Measurements from ENCODE around the gene CARD9. TPM values are rescaled to one million over a fixed set of nuclear protein-coding genes. Genes with fewer than 3 reads are reported as not detected.

Gene CARD9
- total RNA-seq, 2 donors from 2014 or later, result 1.3 to 1.7 TPM

DNA sequence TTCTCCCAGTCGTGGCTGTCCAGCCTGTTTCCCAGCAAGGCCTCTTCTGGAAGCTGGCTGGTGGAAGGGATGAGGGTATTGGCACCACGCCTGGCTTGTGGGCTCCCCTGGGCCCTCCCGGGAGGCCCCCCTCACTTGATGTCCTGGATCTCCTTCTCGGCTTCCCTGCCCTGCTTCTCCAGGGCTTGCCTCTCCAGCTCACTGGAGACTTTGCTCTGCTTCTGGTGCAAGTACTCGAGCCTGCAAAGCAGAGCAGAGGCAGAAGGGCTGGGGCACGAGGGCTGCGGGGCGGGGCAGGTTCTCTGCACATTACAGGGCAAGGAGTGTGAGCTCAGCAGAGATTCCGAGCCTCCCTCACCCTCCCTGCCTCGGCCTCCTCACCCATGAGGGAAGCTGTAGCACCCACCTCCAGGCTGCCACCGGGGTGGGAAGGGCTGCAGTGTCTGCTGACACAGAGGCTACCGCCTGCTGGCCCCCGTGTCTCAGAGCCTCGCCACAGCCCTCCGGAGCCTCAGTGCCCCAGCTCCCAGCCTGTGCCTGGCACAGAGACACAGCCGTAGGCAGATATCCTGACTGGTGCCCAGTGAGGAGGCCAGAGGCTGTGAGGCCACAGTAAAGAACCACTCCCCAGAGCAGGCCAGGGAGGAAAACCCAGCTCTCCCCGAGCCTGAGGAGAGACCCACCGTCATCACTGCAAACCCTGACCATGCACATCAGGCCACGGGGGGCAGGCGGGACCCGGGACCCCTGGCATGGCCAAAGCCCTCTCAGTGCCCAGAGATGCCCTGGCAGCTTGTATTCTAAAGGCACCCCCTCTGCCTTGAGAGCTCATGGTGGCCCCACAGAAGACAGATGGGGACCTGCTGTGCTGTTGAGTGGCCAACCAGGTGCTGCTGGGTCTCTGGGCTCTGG lies 19.3 kb upstream of the CARD9 start:
- H3K27ac Mint-ChIP-seq, result no peak overlapping the region
- ATAC-seq (no peak), DNase-seq (ENCODE audit: low spot score in 2 of 2) (no peak)
- H3K36me3 Mint-ChIP-seq, result peaks cover 21 to 23% of the 10 kb centered on the region in 2 donors
- H3K9me3 Mint-ChIP-seq, result no peaks in the 10 kb centered on the region

DNA sequence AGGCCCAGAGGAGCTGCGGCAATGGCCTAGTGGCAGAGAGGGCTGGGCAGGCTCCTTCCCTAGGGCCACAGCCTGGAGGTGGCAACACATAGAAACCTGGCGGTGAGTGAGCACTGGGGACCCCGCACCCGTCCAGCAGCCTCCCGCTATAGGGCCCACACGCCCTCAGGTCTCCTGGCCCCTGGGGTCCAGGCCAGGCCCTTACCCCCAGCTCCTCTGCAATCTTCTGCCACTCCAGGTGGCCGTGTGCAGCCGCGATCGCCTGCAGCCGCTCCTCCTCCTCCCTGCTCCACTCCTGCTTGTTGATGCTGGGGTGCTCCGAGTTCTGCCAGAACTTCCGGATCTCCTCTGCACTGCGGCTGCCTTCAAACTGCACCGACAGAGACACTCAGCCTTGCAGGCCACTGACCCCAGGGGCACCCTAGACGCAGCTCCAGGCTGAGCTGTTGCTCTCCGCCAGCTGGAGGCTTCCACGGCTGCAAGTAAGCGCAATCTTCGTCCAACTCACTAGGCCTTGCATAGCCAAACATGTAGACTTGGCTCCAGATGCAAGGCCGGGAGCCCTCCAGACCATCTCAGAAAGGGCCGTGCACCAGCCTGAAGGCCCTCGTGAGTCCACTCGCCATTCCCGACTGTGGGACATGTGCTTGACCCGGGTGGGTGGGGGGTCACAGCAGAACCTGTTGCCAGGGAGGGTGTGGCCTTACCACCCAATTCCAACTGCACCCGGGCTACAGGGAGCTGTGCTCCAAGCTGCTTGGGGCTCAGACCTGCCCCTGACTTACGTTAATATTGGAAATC lies 18.5 kb upstream of the CARD9 start:
- no peak for ATAC-seq
- H3K9me3 Mint-ChIP-seq, result no peaks in the 10 kb centered on the region
- DNase-seq (ENCODE audit: low spot score in 2 of 2), result no peak
- peaks cover 18 to 27% of the 10 kb centered on the region in 2 donors for H3K36me3 Mint-ChIP-seq
- no peak overlapping the region for H3K27ac Mint-ChIP-seq

GRCh38 chr9:136389396-136389795 lies 15.9 kb upstream of the CARD9 start:
- peaks cover 18 to 37% of the 10 kb centered on the region in 2 donors for H3K36me3 Mint-ChIP-seq
- H3K27ac Mint-ChIP-seq, result no peak overlapping the region
- H3K9me3 Mint-ChIP-seq, result no peaks in the 10 kb centered on the region
- DNase-seq (ENCODE audit: low spot score in 2 of 2) (no peak), ATAC-seq (no peak)

GRCh38 chr9:136387217-136387616 lies 13.7 kb upstream of the CARD9 start:
- Mint-ChIP-seq H3K36me3 (peaks cover 19 to 41% of the 10 kb centered on the region in 2 donors), H3K27ac (no peak overlapping the region), H3K9me3 (no peaks in the 10 kb centered on the region)
- DNase-seq (ENCODE audit: low spot score in 2 of 2) (no peak), ATAC-seq (no peak)

- no peak for ATAC-seq
- Mint-ChIP-seq H3K27ac (no peak overlapping the region), H3K9me3 (no peaks in the 10 kb centered on the region), H3K36me3 (peaks cover 15 to 33% of the 10 kb centered on the region in 2 donors)
- DNase-seq (ENCODE audit: low spot score in 2 of 2), result no peak
Measured at GRCh38 chr9:136386018-136386417, 12.5 kb upstream of the CARD9 start.

- ATAC-seq (peak; percentile 90 to 96), DNase-seq (ENCODE audit: low spot score in 2 of 2) (peak in 1 of 2 donors; percentile 57)
- peak overlapping the region; percentile 56 to 75 for H3K27ac Mint-ChIP-seq
- H3K9me3 Mint-ChIP-seq, result no peaks in the 10 kb centered on the region
- H3K36me3 Mint-ChIP-seq, result peaks cover 14 to 32% of the 10 kb centered on the region in 2 donors
Measured at GRCh38 chr9:136385015-136385414, 11.5 kb upstream of the CARD9 start.

- no peak for DNase-seq (ENCODE audit: low spot score in 2 of 2)
- peaks cover 8 to 27% of the 10 kb centered on the region in 2 donors for H3K36me3 Mint-ChIP-seq
- no peaks in the 10 kb centered on the region for H3K9me3 Mint-ChIP-seq
- ATAC-seq, result no peak
- no peak overlapping the region for H3K27ac Mint-ChIP-seq
Measured at GRCh38 chr9:136383436-136383835, 10.0 kb upstream of the CARD9 start.

DNA sequence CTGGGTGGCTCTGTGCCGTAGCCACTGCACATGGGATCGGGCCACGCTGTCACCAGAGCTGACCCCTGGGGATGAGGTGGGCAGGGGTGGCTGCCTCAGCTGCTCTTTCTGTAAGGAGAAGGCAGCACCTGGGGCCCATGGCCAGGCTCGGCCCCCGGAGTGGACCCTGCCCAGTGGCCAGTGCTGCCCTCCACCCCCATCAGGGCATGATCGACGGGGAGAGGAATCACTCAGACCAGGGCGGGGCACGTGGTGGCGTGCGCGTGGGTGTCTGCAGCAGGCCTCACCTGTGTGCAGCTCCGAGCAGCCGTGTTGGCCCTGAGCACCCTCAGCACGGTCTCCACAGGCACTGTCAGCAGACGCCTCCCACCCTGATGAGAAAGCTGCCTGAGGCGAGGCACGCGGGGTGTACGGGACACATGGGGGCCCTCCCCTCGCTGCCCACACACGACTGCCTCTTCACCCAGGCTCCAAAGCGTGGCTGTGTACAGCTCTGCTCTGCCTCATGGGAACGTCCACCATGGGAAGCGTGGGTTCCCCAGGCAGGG lies 8.6 kb upstream of the CARD9 start:
- Mint-ChIP-seq H3K9me3 (no peaks in the 10 kb centered on the region), H3K36me3 (peaks cover 8 to 22% of the 10 kb centered on the region in 2 donors), H3K27ac (no peak overlapping the region)
- DNase-seq (ENCODE audit: low spot score in 2 of 2) (no peak), ATAC-seq (no peak)

DNA sequence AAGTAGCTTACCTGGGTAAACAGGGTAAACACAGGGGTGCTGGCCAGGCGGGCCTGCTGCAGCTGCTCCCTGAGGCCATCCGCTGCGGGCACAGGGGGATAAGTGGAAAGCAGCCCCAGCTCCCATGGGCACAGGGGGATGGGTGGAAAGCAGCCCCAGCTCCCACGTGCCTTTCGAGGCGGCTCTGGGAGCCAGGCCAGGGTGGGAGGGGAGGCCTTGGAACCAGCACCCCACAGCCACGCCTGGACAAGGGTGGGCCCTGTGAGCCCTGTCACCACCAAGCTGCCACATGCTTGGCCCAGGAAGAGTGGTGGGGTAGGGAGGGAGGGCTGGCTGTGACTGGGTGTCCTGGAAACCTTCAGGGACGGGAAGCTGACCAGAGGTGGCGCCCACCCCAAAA lies 7.8 kb upstream of the CARD9 start:
- Mint-ChIP-seq H3K36me3 (peaks cover 8 to 21% of the 10 kb centered on the region in 2 donors), H3K9me3 (no peaks in the 10 kb centered on the region), H3K27ac (no peak overlapping the region)
- DNase-seq (ENCODE audit: low spot score in 2 of 2) (no peak), ATAC-seq (no peak)

- no peak for DNase-seq (ENCODE audit: low spot score in 2 of 2)
- Mint-ChIP-seq H3K36me3 (peaks cover 8 to 13% of the 10 kb centered on the region in 2 donors), H3K9me3 (no peaks in the 10 kb centered on the region), H3K27ac (no peak overlapping the region)
- ATAC-seq, result no peak
Measured at GRCh38 chr9:136380381-136380780, 6.9 kb upstream of the CARD9 start.

- no peak for DNase-seq (ENCODE audit: low spot score in 2 of 2)
- H3K36me3 Mint-ChIP-seq, result peaks cover 6 to 12% of the 10 kb centered on the region in 2 donors
- H3K9me3 Mint-ChIP-seq, result no peaks in the 10 kb centered on the region
- ATAC-seq, result no peak
- H3K27ac Mint-ChIP-seq, result no peak overlapping the region
Measured at GRCh38 chr9:136379891-136380290, 6.4 kb upstream of the CARD9 start.

GRCh38 chr9:136379401-136379800 lies 5.9 kb upstream of the CARD9 start:
- DNase-seq (ENCODE audit: low spot score in 2 of 2) (no peak), ATAC-seq (no peak)
- Mint-ChIP-seq H3K9me3 (no peaks in the 10 kb centered on the region), H3K36me3 (peaks cover 1 to 7% of the 10 kb centered on the region in 2 donors), H3K27ac (no peak overlapping the region)

DNA sequence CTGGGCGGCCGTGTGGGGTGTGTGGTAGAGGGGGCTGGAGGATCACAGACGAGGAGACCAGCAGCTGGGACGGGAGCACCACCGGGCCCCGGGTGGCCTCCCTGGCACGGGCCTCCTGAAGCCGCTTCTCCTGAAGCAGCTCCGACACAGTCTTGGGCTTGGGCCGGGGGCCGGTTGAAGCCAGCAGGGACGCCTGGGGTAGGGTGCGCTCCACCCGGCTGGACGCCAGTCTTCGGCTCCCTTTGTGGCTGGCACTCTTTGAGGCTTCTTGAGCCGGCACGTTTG lies 5.5 kb upstream of the CARD9 start:
- ATAC-seq (no peak), DNase-seq (ENCODE audit: low spot score in 2 of 2) (no peak)
- Mint-ChIP-seq H3K27ac (peak overlapping the region in 1 of 2 donors; percentile 65), H3K36me3 (peaks cover 0 to 2% of the 10 kb centered on the region in 2 donors), H3K9me3 (no peaks in the 10 kb centered on the region)

- no peaks in the 10 kb centered on the region for H3K36me3 Mint-ChIP-seq
- DNase-seq (ENCODE audit: low spot score in 2 of 2), result no peak
- peak overlapping the region in 1 of 2 donors; percentile 65 for H3K27ac Mint-ChIP-seq
- no peaks in the 10 kb centered on the region for H3K9me3 Mint-ChIP-seq
- ATAC-seq, result no peak
Measured at GRCh38 chr9:136378170-136379002, 4.9 kb upstream of the CARD9 start.

DNA sequence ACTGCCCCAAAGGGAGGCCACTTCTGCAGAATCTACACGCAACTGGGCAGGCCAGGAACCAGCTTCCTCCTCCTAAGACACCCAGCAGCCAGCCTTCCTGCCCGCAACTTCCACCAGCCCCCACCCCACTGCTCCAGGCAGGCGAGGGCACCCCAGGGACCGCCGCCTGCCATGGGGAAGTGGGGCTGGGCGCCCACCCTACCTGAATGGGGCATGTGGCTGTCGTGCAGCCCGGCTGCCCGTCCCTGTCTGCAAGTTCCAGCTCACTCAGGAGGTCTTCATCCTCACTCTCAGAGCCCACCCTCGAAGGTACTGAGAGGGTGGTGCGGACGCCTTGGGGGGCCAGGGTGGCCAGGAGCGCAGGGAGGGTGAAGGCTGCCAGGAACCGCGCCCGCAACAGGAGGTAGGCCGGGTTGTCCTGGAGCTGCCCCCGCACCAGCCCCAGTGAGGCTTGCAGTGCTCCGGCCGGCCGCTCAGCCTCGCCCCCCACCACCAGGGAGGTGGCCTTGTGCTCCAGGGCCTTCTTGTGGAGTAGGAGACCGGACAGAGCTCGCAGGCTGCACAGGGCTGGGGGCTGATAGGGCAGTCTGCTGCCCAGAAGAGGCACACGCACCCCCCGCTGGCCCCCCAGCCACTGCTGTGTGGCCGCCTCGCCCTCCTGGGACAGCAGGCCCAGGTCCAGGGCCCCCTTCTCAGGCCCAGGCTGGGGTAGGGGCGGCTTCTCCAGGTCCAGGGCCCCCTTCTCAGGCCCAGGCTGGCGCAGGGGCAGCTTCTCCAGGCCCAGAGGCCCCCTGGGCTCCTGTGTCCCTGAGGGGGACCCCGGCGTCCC lies 4.1 kb upstream of the CARD9 start:
- ATAC-seq, result no peak
- Mint-ChIP-seq H3K27ac (no peak overlapping the region), H3K9me3 (no peaks in the 10 kb centered on the region), H3K36me3 (no peaks in the 10 kb centered on the region)
- DNase-seq (ENCODE audit: low spot score in 2 of 2), result no peak

DNA sequence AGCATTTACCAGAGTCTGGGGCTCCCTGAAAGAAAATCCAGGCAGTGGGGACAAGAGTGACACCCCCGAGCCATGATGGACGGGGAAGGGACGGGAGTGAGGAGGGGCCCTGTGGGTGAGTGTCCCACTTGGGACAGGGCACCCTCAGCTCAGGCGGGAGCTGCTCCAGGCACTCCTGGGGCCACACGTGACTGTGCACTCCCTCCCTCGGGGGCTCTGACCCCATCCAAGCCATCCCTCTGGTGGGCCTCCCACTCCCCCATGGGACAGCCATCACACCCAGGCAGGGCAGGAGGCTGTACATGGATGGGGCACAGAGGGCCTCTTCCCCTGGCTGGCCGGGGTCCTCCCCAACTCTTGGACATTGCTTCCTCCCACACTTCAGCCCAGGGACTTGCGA lies 3.0 kb upstream of the CARD9 start:
- H3K9me3 Mint-ChIP-seq, result no peaks in the 10 kb centered on the region
- no peak for DNase-seq (ENCODE audit: low spot score in 2 of 2)

More for the DNA sequence above, 3.0 kb upstream of the CARD9 start:
- no peaks in the 10 kb centered on the region for H3K36me3 Mint-ChIP-seq
- peak overlapping the region in 1 of 2 donors; percentile 22 for H3K27ac Mint-ChIP-seq
- ATAC-seq, result peak in 1 of 2 donors; percentile 2

Data from activated naive CD4-positive, alpha-beta T cell treated with anti-CD3 and anti-CD28 coated beads, Interleukin-2, amount 50 U/mL, for 72 hours (primary cell).